ENCODE data around the gene TTLL11.
"Not testable (repeated sequence)": the region's sequence is repeated elsewhere in the genome, so short reads cannot be mapped to it uniquely, and the experiment has no call there.

Gene TTLL11

GRCh38 chr9:121906074-121906870 is 186.8 kb downstream of the TTLL11 start:
- TF ChIP-seq PAX5 (IDR thresholded peaks at IDR 0.05; ENCODE audit: insufficient read depth, low read length, severe bottlenecking) (no peak), TAF1 (IDR thresholded peaks at IDR 0.05; ENCODE audit: low read depth, low read length) (no peak), POLR2AphosphoS5 (IDR thresholded peaks at IDR 0.05; ENCODE audit: low read depth, low read length) (no peak), SPI1 (IDR thresholded peaks at IDR 0.05; ENCODE audit: low read depth, low read length) (no peak), POU2F2 (IDR thresholded peaks at IDR 0.05; ENCODE audit: low read depth, low read length) (no peak), POLR2A (IDR thresholded peaks at IDR 0.05; ENCODE audit: low read depth, low read length) (no peak)
- DNase-seq (ENCODE audit: insufficient read length, low spot score) (no peak), FAIRE-seq (no peak)

DNA sequence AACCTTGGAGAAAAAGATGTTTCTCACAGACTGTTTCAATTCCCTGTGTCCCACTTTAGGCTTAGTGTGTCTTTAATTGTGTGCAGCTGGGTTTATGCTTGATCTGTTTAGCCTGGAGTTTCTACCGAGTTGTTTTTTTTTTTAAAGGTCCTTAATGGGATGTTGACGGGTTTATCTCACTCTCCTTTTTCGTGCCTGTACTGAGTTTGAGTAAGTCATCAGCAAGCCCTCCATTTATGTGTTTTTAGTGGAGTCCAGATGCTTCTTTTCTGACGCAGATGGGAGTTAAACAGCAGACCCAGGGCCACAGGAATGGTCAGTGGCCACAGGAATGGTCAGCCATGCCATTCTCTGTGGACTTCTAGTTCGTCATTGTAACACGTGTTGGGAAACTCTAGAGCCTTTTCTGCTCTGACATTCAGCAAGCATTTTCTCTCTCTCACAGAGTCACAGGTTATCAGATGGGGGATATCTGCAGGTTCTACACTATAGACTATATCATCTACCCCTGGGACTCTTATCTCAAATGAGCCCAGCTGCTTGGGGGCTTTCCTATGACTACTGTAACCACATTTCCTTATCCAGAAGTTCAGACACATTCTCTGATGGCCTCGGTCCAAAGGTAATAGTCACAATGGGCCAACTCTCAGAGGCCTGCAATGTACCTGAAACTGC is 190.5 kb downstream of the TTLL11 start:
- TF ChIP-seq POLR2AphosphoS5 (IDR thresholded peaks at IDR 0.05; ENCODE audit: low read depth, low read length): no peak
- TF ChIP-seq PAX5 (IDR thresholded peaks at IDR 0.05; ENCODE audit: insufficient read depth, low read length, severe bottlenecking): no peak
- TF ChIP-seq SPI1 (IDR thresholded peaks at IDR 0.05; ENCODE audit: low read depth, low read length): no peak
- TF ChIP-seq TAF1 (IDR thresholded peaks at IDR 0.05; ENCODE audit: low read depth, low read length): no peak
- TF ChIP-seq POU2F2 (IDR thresholded peaks at IDR 0.05; ENCODE audit: low read depth, low read length): no peak
- no peak for TF ChIP-seq POLR2A (IDR thresholded peaks at IDR 0.05; ENCODE audit: low read depth, low read length)
- no peak for DNase-seq (ENCODE audit: insufficient read length, low spot score)
- FAIRE-seq: no peak

- no peak for FAIRE-seq
- no peak for TF ChIP-seq POU2F2 (IDR thresholded peaks at IDR 0.05; ENCODE audit: low read depth, low read length)
- TF ChIP-seq POLR2AphosphoS5 (IDR thresholded peaks at IDR 0.05; ENCODE audit: low read depth, low read length): no peak
- TF ChIP-seq POLR2A (IDR thresholded peaks at IDR 0.05; ENCODE audit: low read depth, low read length): no peak
- no peak for TF ChIP-seq SPI1 (IDR thresholded peaks at IDR 0.05; ENCODE audit: low read depth, low read length)
- no peak for TF ChIP-seq TAF1 (IDR thresholded peaks at IDR 0.05; ENCODE audit: low read depth, low read length)
- TF ChIP-seq PAX5 (IDR thresholded peaks at IDR 0.05; ENCODE audit: insufficient read depth, low read length, severe bottlenecking): no peak
- DNase-seq (ENCODE audit: insufficient read length, low spot score): no peak
Measured at GRCh38 chr9:121901616-121902015, 191.5 kb downstream of the TTLL11 start.

GRCh38 chr9:121900163-121900562 is 192.9 kb downstream of the TTLL11 start:
- DNase-seq (ENCODE audit: insufficient read length, low spot score): no peak
- TF ChIP-seq SPI1 (IDR thresholded peaks at IDR 0.05; ENCODE audit: low read depth, low read length) (no peak), POLR2A (IDR thresholded peaks at IDR 0.05; ENCODE audit: low read depth, low read length) (no peak), PAX5 (IDR thresholded peaks at IDR 0.05; ENCODE audit: insufficient read depth, low read length, severe bottlenecking) (no peak), TAF1 (IDR thresholded peaks at IDR 0.05; ENCODE audit: low read depth, low read length) (no peak), POU2F2 (IDR thresholded peaks at IDR 0.05; ENCODE audit: low read depth, low read length) (no peak), POLR2AphosphoS5 (IDR thresholded peaks at IDR 0.05; ENCODE audit: low read depth, low read length) (no peak)
- no peak for FAIRE-seq

GRCh38 chr9:121898856-121899255 is 194.3 kb downstream of the TTLL11 start:
- DNase-seq (ENCODE audit: insufficient read length, low spot score): no peak
- TF ChIP-seq PAX5 (IDR thresholded peaks at IDR 0.05; ENCODE audit: insufficient read depth, low read length, severe bottlenecking): no peak
- no peak for TF ChIP-seq SPI1 (IDR thresholded peaks at IDR 0.05; ENCODE audit: low read depth, low read length)
- no peak for TF ChIP-seq POLR2AphosphoS5 (IDR thresholded peaks at IDR 0.05; ENCODE audit: low read depth, low read length)
- no peak for TF ChIP-seq POLR2A (IDR thresholded peaks at IDR 0.05; ENCODE audit: low read depth, low read length)
- TF ChIP-seq TAF1 (IDR thresholded peaks at IDR 0.05; ENCODE audit: low read depth, low read length): no peak
- no peak for TF ChIP-seq POU2F2 (IDR thresholded peaks at IDR 0.05; ENCODE audit: low read depth, low read length)
- no peak for FAIRE-seq

- FAIRE-seq (no peak), DNase-seq (ENCODE audit: insufficient read length, low spot score) (no peak)
- no peak for TF ChIP-seq TAF1 (IDR thresholded peaks at IDR 0.05; ENCODE audit: low read depth, low read length)
- no peak for TF ChIP-seq POLR2AphosphoS5 (IDR thresholded peaks at IDR 0.05; ENCODE audit: low read depth, low read length)
- no peak for TF ChIP-seq POLR2A (IDR thresholded peaks at IDR 0.05; ENCODE audit: low read depth, low read length)
- TF ChIP-seq POU2F2 (IDR thresholded peaks at IDR 0.05; ENCODE audit: low read depth, low read length): no peak
- no peak for TF ChIP-seq PAX5 (IDR thresholded peaks at IDR 0.05; ENCODE audit: insufficient read depth, low read length, severe bottlenecking)
Measured at GRCh38 chr9:121897140-121897539, 196.0 kb downstream of the TTLL11 start.

DNA sequence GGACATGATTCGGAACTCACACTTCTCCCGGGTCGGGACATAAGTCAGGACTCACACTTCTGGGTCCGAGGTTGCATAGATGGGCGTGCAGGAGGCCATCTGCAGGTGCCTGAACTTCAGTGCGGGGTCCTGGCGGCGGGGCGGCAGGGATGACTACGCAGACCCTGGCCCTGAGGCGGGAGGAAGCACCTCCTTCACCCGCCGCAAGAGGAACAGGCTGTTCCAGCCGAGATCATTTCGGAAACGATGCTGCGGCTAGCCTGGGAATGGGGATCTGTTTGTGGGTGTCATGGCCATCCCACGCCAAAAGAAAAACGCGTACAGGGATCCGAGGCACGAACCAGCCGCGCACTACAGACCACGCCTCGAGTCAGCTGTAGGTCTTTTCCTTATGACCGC is 196.6 kb downstream of the TTLL11 start:
- DNase-seq (ENCODE audit: insufficient read length, low spot score) (no peak), FAIRE-seq (no peak)
- TF ChIP-seq POLR2AphosphoS5 (IDR thresholded peaks at IDR 0.05; ENCODE audit: low read depth, low read length) (no peak), TAF1 (IDR thresholded peaks at IDR 0.05; ENCODE audit: low read depth, low read length) (no peak), POLR2A (IDR thresholded peaks at IDR 0.05; ENCODE audit: low read depth, low read length) (no peak), SPI1 (IDR thresholded peaks at IDR 0.05; ENCODE audit: low read depth, low read length) (no peak), PAX5 (IDR thresholded peaks at IDR 0.05; ENCODE audit: insufficient read depth, low read length, severe bottlenecking) (no peak), POU2F2 (IDR thresholded peaks at IDR 0.05; ENCODE audit: low read depth, low read length) (no peak)

DNA sequence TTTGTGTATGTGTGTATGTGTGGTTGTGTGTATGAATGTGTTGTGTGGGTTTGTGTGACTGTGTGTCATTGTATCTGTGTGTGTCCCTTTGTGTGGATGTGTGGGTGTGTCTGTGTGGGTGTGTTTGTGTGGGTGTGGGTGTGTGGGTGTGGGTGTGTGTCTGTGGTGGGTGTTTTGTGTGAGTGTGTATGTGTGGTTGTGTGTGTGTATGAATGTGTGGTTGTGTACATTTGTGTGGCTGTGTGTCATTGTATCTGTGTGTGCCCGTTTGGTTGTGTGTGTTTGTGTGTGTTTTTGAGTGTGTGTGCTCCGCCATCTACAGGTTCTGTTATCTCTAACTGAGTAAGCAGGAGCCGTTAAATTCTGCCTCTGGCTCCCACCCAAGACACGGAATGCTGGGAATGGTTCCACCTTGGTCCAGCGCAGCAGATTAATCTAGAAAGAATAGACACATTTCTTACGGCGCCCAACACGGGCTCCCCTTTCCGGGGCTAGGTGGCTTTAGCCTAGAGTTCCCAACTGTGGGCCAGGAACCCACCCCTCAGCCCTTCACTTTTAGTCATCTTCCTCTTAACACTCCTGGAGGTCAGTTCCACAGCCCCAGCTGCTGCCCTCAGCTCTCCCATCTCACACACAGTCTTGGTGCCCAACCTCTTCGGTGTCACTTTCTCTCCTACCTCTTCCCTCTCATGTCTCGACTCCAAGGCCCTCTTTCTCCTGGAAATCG is 197.1 kb downstream of the TTLL11 start:
- TF ChIP-seq TAF1 (IDR thresholded peaks at IDR 0.05; ENCODE audit: low read depth, low read length): no peak
- FAIRE-seq: peak; percentile 40
- no peak for DNase-seq (ENCODE audit: insufficient read length, low spot score)

- FAIRE-seq: peak; percentile 88
- TF ChIP-seq TAF1 (IDR thresholded peaks at IDR 0.05; ENCODE audit: low read depth, low read length) (no peak), PAX5 (IDR thresholded peaks at IDR 0.05; ENCODE audit: insufficient read depth, low read length, severe bottlenecking) (no peak), POU2F2 (IDR thresholded peaks at IDR 0.05; ENCODE audit: low read depth, low read length) (no peak), SPI1 (IDR thresholded peaks at IDR 0.05; ENCODE audit: low read depth, low read length) (no peak), POLR2A (IDR thresholded peaks at IDR 0.05; ENCODE audit: low read depth, low read length) (no peak), POLR2AphosphoS5 (IDR thresholded peaks at IDR 0.05; ENCODE audit: low read depth, low read length) (no peak)
Measured at GRCh38 chr9:121895358-121895757, 197.8 kb downstream of the TTLL11 start.

DNA sequence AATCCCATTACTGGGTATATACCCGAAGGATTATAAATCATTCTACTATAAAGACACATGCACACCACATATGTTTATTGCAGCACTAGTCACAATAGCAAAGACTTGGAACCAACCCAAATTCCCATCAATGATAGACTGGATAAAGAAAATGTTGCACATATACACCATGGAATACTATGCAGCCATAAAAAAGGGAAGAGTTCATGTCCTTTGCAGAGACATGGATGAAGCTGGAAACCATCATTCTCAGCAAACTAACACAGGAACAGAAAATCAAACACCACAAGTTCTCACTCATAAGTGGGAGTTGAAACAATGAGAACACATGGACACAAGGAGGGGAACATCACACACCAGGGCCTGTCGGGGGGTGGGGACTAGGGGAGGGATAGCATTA is 198.7 kb downstream of the TTLL11 start:
- not testable (repeated sequence) for FAIRE-seq; DNase-seq (ENCODE audit: insufficient read length, low spot score)

More at GRCh38 chr9:121895358-121895757, 197.8 kb downstream of the TTLL11 start:
- no peak for DNase-seq (ENCODE audit: insufficient read length, low spot score)

Data from GM12891 (cell line).